ENCODE measurements around the gene RNF5. TPM values are rescaled to one million over a fixed set of nuclear protein-coding genes. Genes with fewer than 3 reads are reported as not detected.

RNF5 gene
- total RNA-seq, 2 donors from 2014 or later = 20.9 to 30.0 TPM

DNA sequence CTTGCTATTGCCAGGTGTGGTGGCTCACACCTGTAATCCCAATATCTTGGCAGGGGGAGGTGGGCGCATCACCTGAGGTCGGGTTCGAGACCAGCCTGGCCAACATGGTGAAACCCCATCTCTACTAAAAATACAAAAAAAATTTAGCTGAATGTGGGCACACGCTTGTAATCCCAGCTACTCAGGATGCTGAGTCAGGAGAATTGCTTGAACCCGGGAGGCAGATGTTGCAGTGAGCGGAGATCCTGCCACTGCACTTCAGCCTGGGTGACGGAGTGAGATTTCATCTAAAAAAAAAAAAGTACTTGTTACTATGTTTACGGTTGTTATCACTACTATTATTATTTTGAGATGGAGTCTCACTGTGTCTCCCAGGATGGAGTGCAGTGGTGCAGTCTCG, 21.3 kb upstream of the RNF5 start:
- Mint-ChIP-seq H3K4me3 (no peak overlapping the region), H3K27me3 (peaks cover 5% of the 10 kb centered on the region), H3K27ac (no peak overlapping the region), H3K36me3 (ENCODE audit: low read depth) (peaks cover 11% of the 10 kb centered on the region), H3K4me1 (peaks cover 34% of the 10 kb centered on the region)
- ATAC-seq (no peak), DNase-seq (no peak)
- no peaks in the 10 kb centered on the region for H3K9me3 ChIP-seq (ENCODE audit: control insufficient read depth, low read length, poor library complexity, severe bottlenecking)

DNA sequence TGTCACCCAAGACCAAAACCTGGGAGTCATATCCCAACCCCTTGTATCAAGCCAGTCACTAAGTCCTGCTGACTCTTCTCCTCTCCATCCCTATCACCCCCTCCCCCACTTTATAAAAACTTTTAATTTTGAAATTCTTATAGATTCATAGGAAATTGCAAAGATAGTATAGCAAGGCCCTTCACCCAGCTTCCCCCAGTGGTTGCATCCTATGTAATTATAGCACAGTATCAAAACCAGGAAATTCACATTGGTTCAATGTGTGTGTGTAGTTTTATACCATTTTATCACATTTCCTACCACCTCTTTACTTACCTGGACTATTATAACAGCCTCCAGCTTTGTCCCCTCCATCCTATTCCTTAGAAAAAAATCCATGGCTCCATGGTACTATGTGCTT, 20.2 kb upstream of the RNF5 start:
- Mint-ChIP-seq H3K27ac (peak overlapping the region; percentile 72), H3K36me3 (ENCODE audit: low read depth) (peaks cover 11% of the 10 kb centered on the region), H3K4me3 (no peak overlapping the region), H3K27me3 (peaks cover 1% of the 10 kb centered on the region), H3K4me1 (peaks cover 28% of the 10 kb centered on the region)
- no peaks in the 10 kb centered on the region for H3K9me3 ChIP-seq (ENCODE audit: control insufficient read depth, low read length, poor library complexity, severe bottlenecking)
- no peak for DNase-seq
- no peak for ATAC-seq

DNA sequence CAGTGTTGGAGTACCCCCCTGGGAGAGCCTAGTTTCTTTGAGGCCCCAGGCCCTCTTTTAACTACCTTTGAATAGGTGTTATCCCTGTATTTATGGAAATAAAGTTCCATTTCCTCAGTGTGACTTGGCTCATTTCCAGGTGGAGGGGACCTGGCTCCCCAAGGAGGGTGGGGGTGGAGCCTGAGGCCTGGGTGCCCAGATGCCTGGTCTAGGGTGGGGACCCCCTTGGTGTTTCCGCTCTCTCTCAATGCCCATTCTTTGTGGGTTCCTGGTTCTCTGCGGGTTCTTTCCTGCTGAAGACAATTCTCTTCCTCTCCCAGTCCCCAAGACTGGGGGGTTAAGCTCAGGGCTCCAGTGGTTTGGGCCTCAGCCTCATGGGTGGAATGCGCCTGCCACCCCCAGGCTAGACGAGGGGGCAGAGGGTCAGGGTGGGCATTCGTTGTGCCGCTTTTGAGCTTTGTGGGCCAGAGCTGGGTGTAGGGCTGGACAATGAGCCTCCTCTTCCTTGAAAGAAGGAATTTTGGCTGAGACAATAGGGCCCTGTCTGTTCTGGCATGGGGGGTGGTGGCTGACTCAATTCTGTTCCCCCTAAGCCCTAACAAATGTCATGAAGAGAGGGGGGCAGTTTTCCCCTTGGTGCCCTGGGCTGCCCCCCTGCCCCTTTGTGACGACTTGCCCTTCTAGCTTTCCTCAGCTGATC, 14.5 kb upstream of the RNF5 start:
- Mint-ChIP-seq H3K36me3 (ENCODE audit: low read depth) (peaks cover 3% of the 10 kb centered on the region), H3K27ac (peak overlapping the region; percentile 32), H3K4me1 (peaks cover 5% of the 10 kb centered on the region), H3K4me3 (no peak overlapping the region), H3K27me3 (no peaks in the 10 kb centered on the region)
- no peak for DNase-seq
- no peak for ATAC-seq
- H3K9me3 ChIP-seq (ENCODE audit: control insufficient read depth, low read length, poor library complexity, severe bottlenecking) = no peaks in the 10 kb centered on the region

DNA sequence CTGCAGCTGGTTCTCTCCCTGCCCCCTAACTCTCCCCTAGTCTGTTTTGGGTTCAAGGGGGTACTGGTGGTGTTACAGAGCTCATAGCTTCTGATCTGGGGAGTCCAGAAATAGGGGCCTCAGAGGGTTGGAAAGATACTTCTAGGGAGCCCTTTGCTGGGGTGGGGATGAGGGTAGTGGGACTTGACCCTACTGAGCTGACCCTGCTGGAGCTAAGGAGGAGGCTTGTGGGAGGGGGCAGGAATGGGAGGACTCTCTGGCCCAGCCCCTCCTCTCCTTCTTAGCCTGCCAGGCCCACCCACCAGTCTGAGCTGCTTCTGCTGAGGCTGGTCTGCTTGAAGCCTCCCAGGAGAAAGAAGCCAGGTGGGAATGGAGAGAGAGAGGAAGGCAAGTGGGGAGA, 13.9 kb upstream of the RNF5 start, which contains the start of gene EGFL8:
EGFL8 (plus strand) TSS at position 301 of the 400 bp plus-strand sequence. CDS start 1,571 bp downstream, outside the sequence.
- Mint-ChIP-seq H3K4me1 (peaks cover 5% of the 10 kb centered on the region), H3K36me3 (ENCODE audit: low read depth) (peaks cover 6% of the 10 kb centered on the region), H3K27ac (peak within 1 kb of the TSS; percentile 32), H3K4me3 (no peak within 1 kb of the TSS), H3K27me3 (no peaks in the 10 kb centered on the region)
- H3K9me3 ChIP-seq (ENCODE audit: control insufficient read depth, low read length, poor library complexity, severe bottlenecking) = no peaks in the 10 kb centered on the region
- ATAC-seq = no peak
- no peak for DNase-seq

DNA sequence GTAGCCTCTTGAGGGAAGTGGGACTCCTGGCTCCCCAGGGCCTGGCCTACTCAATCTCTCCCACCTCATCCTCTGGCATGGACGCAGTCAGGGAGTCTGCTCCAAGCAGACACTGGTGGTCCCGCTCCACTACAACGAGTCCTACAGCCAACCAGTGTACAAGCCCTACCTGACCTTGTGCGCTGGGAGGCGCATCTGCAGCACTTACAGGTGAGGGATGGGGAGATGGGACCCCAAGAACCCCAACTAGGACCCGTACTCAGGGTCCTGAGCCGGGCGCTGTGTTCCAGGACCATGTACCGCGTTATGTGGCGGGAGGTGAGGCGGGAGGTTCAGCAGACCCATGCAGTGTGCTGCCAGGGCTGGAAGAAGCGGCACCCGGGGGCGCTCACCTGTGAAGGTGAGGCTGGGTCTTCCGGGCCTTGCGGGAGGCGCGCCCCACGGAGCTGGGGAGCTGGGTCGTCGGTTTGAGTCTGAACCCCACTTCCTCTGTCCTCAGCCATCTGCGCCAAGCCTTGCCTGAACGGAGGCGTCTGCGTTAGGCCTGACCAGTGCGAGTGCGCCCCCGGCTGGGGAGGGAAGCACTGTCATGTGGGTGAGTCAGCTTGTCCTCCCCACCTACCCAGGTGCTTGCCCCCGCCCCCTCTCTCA, 11.7 kb upstream of the RNF5 start:
- H3K9me3 ChIP-seq (ENCODE audit: control insufficient read depth, low read length, poor library complexity, severe bottlenecking) = no peaks in the 10 kb centered on the region
- Mint-ChIP-seq H3K4me1 (peaks cover 14% of the 10 kb centered on the region), H3K27me3 (no peaks in the 10 kb centered on the region), H3K4me3 (no peak overlapping the region), H3K36me3 (ENCODE audit: low read depth) (peaks cover 9% of the 10 kb centered on the region), H3K27ac (no peak overlapping the region)
- ATAC-seq (no peak), DNase-seq (no peak)

DNA sequence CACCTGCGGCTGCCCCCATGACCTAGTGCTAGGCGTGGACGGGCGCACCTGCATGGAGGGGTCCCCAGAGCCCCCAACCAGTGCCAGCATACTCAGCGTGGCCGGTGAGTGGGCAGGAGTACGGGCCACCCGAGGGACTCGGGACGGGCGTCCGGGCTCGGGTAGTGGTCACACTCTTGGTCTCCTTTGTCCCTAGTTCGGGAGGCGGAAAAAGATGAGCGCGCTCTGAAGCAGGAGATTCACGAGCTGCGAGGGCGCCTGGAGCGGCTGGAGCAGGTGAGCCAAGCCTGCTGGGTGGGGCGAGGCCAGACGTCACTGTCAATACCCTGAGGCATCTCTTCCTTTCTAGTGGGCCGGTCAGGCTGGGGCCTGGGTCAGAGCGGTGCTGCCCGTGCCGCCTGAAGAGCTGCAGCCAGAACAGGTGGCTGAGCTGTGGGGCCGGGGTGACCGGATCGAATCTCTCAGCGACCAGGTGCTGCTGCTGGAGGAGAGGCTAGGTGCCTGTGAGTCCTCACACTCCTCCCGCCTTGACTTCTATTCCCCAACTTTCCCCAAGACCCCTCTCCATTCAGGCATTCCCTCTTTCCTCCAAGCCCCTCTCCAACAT, 10.9 kb upstream of the RNF5 start:
- no peaks in the 10 kb centered on the region for H3K9me3 ChIP-seq (ENCODE audit: control insufficient read depth, low read length, poor library complexity, severe bottlenecking)
- ATAC-seq (no peak), DNase-seq (no peak)
- Mint-ChIP-seq H3K27ac (no peak overlapping the region), H3K4me1 (peaks cover 14% of the 10 kb centered on the region), H3K4me3 (no peak overlapping the region), H3K27me3 (no peaks in the 10 kb centered on the region), H3K36me3 (ENCODE audit: low read depth) (peaks cover 9% of the 10 kb centered on the region)

DNA sequence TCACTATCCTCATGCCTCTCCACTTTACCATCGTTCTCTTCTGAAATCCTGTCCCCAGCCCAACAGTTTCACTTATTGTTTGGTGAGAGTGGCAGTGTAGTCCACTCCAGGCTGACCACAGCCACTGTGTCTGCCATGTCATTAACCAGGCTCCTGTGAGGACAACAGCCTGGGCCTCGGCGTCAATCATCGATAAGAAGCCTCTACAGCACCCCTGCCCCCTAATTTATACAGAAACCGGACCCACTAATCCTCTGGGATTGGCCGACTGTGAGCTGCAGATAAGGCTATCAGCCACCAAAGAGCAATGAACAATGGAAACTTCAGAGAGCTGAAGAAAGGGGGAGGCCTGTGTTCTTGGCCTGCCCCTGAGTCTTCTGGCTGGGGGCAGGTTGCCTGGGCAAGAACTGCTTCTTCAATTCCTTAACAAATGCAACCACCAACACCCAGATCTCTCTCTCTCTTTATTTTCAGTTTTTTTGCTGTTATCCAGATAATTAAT, 10.4 kb upstream of the RNF5 start:
- Mint-ChIP-seq H3K4me1 (peaks cover 17% of the 10 kb centered on the region), H3K36me3 (ENCODE audit: low read depth) (peaks cover 9% of the 10 kb centered on the region), H3K27me3 (no peaks in the 10 kb centered on the region), H3K27ac (no peak overlapping the region), H3K4me3 (no peak overlapping the region)
- DNase-seq = no peak
- ATAC-seq = no peak
- H3K9me3 ChIP-seq (ENCODE audit: control insufficient read depth, low read length, poor library complexity, severe bottlenecking) = no peaks in the 10 kb centered on the region

DNA sequence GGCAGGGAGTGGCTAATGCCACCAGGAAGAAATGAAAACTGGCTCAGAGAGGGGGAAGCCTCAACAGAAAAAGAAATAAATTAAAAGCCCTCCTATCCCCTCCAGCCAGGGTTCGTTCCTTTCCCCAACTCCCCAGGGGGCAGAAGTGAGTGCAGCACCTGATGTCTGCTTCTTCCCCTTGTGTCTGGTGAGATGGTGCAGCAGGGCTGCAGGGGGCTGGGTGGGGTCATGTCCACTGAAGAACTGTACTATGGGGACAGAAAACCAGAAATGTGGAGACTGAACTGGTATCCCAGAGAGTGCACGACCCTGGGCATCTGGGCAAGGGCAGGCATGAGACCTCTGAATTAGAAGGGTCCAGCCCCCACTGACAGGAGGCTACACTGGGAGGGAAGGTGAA, 9.9 kb upstream of the RNF5 start:
- no peaks in the 10 kb centered on the region for H3K9me3 ChIP-seq (ENCODE audit: control insufficient read depth, low read length, poor library complexity, severe bottlenecking)
- Mint-ChIP-seq H3K4me3 (no peak overlapping the region), H3K27ac (no peak overlapping the region), H3K27me3 (no peaks in the 10 kb centered on the region), H3K36me3 (ENCODE audit: low read depth) (peaks cover 9% of the 10 kb centered on the region), H3K4me1 (peaks cover 23% of the 10 kb centered on the region)
- ATAC-seq = no peak
- DNase-seq = no peak

DNA sequence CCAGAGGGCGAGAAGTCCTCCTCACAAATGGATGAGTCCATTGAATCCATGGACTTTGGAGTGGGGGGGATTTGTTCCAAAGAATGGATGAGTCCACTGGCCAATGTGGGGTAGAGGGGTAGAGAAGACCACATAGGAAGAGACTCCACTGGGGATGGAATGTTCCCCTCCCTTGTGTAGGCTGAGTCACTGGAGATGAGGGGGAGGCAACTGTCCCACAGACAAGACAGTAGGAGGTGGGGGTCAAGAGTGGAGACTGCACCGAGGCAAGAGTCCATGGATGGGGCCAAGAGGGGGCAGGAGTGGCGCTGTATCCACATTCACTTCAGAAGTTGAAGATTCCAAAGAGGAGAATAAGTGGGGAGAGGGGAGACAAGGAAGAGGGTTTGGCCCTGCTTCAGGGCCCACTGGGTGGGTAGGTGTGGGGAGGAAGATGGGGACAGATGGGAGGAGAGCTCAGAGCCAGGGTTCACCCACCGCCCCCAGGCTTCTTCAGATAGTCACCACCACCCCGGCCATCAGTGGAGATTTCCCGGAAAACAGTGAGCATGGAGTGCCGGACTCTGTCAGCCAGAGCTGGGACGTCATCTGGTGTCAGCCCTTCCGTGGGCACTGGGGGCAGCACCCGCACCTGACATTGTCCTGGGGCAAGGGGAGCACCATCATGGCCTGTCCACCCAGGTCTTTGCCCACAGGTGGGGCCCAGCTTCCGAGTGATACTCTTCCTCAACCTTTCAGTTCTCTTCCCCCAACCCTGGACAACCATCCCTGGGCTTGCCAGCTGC, 9.2 kb upstream of the RNF5 start:
- Mint-ChIP-seq H3K27ac (no peak overlapping the region), H3K36me3 (ENCODE audit: low read depth) (peaks cover 9% of the 10 kb centered on the region), H3K4me1 (peaks cover 29% of the 10 kb centered on the region), H3K4me3 (no peak overlapping the region), H3K27me3 (no peaks in the 10 kb centered on the region)
- no peaks in the 10 kb centered on the region for H3K9me3 ChIP-seq (ENCODE audit: control insufficient read depth, low read length, poor library complexity, severe bottlenecking)
- no peak for ATAC-seq
- no peak for DNase-seq

DNA sequence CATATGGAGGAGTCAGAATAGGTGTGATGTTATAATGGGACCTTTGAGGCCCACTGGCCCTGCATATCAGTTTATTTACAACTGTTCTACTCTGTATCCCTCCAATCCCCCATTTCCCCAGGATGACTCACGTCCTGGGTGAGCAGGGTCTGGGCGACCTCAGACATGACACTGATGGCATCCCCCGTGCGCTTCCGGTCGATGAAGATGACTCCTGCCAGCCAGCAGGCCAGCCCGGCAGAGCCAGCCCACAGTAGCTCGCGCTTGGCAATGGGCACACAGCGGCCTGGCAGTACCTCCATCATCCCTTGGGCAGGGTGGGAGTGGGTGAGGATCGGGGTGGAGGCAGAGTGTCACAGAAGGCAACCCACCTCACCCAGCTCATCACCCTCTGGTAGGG, 7.9 kb upstream of the RNF5 start:
- DNase-seq = no peak
- no peak for ATAC-seq
- Mint-ChIP-seq H3K27ac (peak overlapping the region; percentile 24), H3K4me1 (peaks cover 37% of the 10 kb centered on the region), H3K4me3 (no peak overlapping the region), H3K27me3 (no peaks in the 10 kb centered on the region), H3K36me3 (ENCODE audit: low read depth) (peaks cover 9% of the 10 kb centered on the region)
- H3K9me3 ChIP-seq (ENCODE audit: control insufficient read depth, low read length, poor library complexity, severe bottlenecking) = no peaks in the 10 kb centered on the region

DNA sequence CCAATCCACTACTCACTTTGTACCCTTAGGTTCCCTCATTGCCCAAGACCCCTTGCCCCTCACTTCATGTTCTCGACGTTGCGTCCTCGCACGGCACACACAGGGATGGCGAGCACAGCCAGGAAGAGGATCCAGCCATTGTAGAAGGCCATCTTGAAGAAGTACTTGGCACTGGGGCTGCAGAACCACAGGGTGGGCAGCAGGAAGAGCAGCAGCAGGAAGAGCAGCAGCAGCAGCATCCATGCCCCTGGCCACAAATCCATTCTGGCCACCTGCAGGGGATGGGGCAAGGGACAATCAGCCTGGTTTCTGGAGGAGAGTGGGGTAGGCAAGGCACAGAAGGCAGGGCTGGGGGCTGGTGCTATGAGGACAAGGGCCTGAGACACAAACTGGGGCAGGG, 7.0 kb upstream of the RNF5 start:
- H3K36me3 Mint-ChIP-seq (ENCODE audit: low read depth) = peaks cover 9% of the 10 kb centered on the region
- H3K27ac Mint-ChIP-seq = peak overlapping the region; percentile 24
- H3K9me3 ChIP-seq (ENCODE audit: control insufficient read depth, low read length, poor library complexity, severe bottlenecking) = no peaks in the 10 kb centered on the region
- DNase-seq = no peak
- peaks cover 46% of the 10 kb centered on the region for H3K4me1 Mint-ChIP-seq
- no peak for ATAC-seq
- no peak overlapping the region for H3K4me3 Mint-ChIP-seq
- no peaks in the 10 kb centered on the region for H3K27me3 Mint-ChIP-seq

DNA sequence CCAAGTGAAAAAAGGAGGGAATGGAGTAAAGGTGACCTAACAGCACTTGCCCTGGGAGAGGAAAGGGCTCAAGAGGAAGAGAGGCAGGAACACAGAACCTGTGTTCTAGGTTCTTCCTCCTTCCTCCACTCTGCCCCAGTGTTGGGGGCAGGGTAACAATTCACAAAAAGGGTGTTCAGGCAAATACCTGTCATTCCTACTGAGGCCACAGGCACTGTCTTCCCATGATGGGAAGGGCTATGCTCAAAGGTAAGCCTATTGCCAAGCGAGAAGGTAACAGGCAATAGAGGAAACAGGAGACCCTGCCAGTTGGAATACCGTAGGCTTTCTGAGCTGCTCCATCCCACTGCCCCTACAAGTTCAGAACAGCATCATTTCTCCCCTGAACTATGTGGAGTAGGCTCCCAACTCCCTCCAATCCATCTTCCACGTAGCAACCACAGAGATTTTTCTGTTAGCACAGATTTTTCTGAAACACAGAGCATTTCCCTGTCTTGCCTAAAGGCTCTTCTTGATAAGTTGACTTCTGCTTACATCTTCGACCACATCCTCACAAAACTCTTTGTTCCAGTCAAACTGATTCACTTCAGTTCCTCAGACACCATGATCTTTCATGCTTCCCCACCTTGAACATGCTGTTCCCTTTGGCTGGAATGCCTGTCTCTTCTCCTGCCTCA, 5.0 kb upstream of the RNF5 start:
- Mint-ChIP-seq H3K4me3 (no peak overlapping the region), H3K27me3 (no peaks in the 10 kb centered on the region), H3K36me3 (ENCODE audit: low read depth) (peaks cover 6% of the 10 kb centered on the region), H3K4me1 (peaks cover 59% of the 10 kb centered on the region), H3K27ac (peak overlapping the region; percentile 85)
- DNase-seq (no peak), ATAC-seq (no peak)
- no peaks in the 10 kb centered on the region for H3K9me3 ChIP-seq (ENCODE audit: control insufficient read depth, low read length, poor library complexity, severe bottlenecking)

All from T-helper 17 cell (primary cell).